Natural killer cell (primary cell): Measurements from ENCODE around the gene SUSD3. TPM values are rescaled to one million over a fixed set of nuclear protein-coding genes. Genes with fewer than 3 reads are reported as not detected.

Experiments used
- ATAC-seq, 3 donors: fragments of 150-1000 bp in 2 of 3; fragments of 200-7000 bp in 1 of 3; cut with Tn5 transposase; 1 replicate in 1 of 3; 2 replicates in 2 of 3; pipeline ENCODE4 v1.10.0; 2021; ENCODE audit warnings: mild to moderate bottlenecking in 2 of 3, moderate library complexity in 2 of 3
- DNase-seq, 2 donors: peaks; one replicate each; pipeline versions ENCODE4 v3.0.0 to v3.0.0-alpha.2; 2013 to 2021; ENCODE audit warnings: mixed read lengths in 1 of 2
- H3K27ac ChIP-seq: one replicate; pipeline ENCODE4 v1.5.1; 2013; ENCODE audit warnings: mild to moderate bottlenecking, low read length
- H3K27me3 ChIP-seq: one replicate; pipeline ENCODE4 v1.6.1; 2013; ENCODE audit warnings: low read length; ENCODE audit not compliant: control insufficient read depth, insufficient read depth
- H3K36me3 ChIP-seq: one replicate; pipeline ENCODE4 v1.6.1; 2013; ENCODE audit warnings: low read length; ENCODE audit not compliant: control insufficient read depth, insufficient read depth
- H3K4me1 ChIP-seq: one replicate; pipeline ENCODE4 v1.6.1; 2013; ENCODE audit warnings: low read length; ENCODE audit not compliant: control insufficient read depth, insufficient read depth
- H3K4me3 ChIP-seq: one replicate; pipeline ENCODE4 v1.5.1; 2013; ENCODE audit warnings: low read length
- H3K9me3 ChIP-seq: one replicate; pipeline ENCODE4 v1.6.1; 2013; ENCODE audit warnings: low read length; ENCODE audit not compliant: control insufficient read depth, insufficient read depth
- H3K27ac Mint-ChIP-seq, 2 donors: one replicate each; pipeline ENCODE4 v1.8.0; 2022; ENCODE audit warnings: mild to moderate bottlenecking in 2 of 2, mixed read lengths in 2 of 2, moderate library complexity in 1 of 2
- H3K27me3 Mint-ChIP-seq, 2 donors: one replicate each; pipeline ENCODE4 v1.8.0; 2022; ENCODE audit warnings: low read depth in 2 of 2, mixed read lengths in 2 of 2
- H3K36me3 Mint-ChIP-seq: one replicate; pipeline ENCODE4 v1.8.0; 2022; ENCODE audit warnings: mixed read lengths
- H3K4me1 Mint-ChIP-seq, 2 donors: one replicate each; pipeline ENCODE4 v1.8.0; 2022; ENCODE audit warnings: mixed read lengths in 2 of 2
- H3K4me3 Mint-ChIP-seq: one replicate; pipeline ENCODE4 v1.8.0; 2022; ENCODE audit warnings: mild to moderate bottlenecking, moderate library complexity, mixed read lengths
- H3K9me3 Mint-ChIP-seq, 2 donors: one replicate each; pipeline ENCODE4 v1.8.0; 2022; ENCODE audit warnings: mixed read lengths in 2 of 2
- WGBS: methylation state at CpG from one replicate; pipeline ENCODE4 v1.1.7; 2013; ENCODE audit warnings: missing lambda C conversion rate; ENCODE audit not compliant: insufficient coverage; 5-methylcytosine and 5-hydroxymethylcytosine counted together
- intact Hi-C: fragments of 100-400 bp; cut with micrococcal nuclease; formaldehyde crosslinking; loops from one replicate; pipeline ENCODE4 v1.14.2; 2022
- total RNA-seq, 4 donors: library from RNA; stranded (reverse); fragments of 120-200 nt in 1 of 4; gene quantifications; one replicate each; pipeline versions ENCODE4 v1.2.3 to v1.2.4, GENCODE V29; 2013 to 2022
- TF ChIP-seq, protein P1 (sequence below): fragments of 200-600 bp; IDR thresholded peaks from one replicate; pipeline ENCODE4 v1.8.0; 2022; ENCODE audit warnings: antibody characterized with exemption

SUSD3 gene
- total RNA-seq, 3 donors from 2014 or later (not counting 1 experiment from before 2014, with no cell fraction given) = 1.2 to 2.1 (median 1.8) TPM

DNA sequence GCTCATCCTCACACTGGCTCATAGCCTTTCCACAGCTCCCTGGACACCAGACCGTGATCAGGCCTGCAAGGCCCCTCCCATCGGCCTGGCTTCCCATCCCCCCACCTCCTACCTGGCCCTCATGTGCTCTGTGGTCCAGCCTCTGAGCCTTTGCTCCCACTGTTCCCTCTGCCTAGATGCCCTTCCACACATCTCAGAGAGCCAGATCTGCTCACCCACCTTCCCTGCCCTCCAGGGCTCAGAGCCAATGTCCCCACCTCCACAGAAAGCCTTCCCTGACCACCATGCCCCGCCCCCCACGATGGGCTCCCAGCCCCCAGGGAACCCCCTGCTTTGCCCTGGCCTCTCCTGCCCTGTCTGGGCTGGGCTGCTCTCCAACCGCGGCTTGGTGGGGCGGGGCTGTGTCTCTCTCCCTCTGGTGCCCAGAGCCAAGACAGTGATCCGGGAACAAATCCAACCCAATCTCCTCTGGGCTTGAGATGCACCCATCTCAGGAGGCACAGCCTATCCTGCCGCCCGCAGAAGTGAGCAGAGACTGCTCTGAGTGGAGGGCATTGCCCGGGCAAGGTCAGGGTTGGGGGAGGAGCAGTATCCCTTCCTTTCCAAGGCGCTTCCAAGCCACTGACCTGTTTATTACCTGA lies 73.9 kb downstream of the SUSD3 start:
- DNase-seq (no peak), ATAC-seq (no peak)
- Histone ChIP-seq H3K4me1 (peaks cover 55% of the 10 kb centered on the region), H3K9me3 (no peaks in the 10 kb centered on the region), H3K36me3 (no peaks in the 10 kb centered on the region), H3K4me3 (no peak overlapping the region), H3K27me3 (no peaks in the 10 kb centered on the region), H3K27ac (no peak overlapping the region)
- Mint-ChIP-seq H3K4me1 (peaks cover 28 to 30% of the 10 kb centered on the region in 2 donors), H3K36me3 (no peaks in the 10 kb centered on the region), H3K4me3 (peak overlapping the region; percentile 82), H3K27me3 (peaks cover 0 to 5% of the 10 kb centered on the region in 2 donors), H3K27ac (peak overlapping the region; percentile 90 to 97), H3K9me3 (no peaks in the 10 kb centered on the region)
- 73% methylated on average over 12 of the region's 12 CpGs for WGBS
- TF ChIP-seq, protein P1, sequence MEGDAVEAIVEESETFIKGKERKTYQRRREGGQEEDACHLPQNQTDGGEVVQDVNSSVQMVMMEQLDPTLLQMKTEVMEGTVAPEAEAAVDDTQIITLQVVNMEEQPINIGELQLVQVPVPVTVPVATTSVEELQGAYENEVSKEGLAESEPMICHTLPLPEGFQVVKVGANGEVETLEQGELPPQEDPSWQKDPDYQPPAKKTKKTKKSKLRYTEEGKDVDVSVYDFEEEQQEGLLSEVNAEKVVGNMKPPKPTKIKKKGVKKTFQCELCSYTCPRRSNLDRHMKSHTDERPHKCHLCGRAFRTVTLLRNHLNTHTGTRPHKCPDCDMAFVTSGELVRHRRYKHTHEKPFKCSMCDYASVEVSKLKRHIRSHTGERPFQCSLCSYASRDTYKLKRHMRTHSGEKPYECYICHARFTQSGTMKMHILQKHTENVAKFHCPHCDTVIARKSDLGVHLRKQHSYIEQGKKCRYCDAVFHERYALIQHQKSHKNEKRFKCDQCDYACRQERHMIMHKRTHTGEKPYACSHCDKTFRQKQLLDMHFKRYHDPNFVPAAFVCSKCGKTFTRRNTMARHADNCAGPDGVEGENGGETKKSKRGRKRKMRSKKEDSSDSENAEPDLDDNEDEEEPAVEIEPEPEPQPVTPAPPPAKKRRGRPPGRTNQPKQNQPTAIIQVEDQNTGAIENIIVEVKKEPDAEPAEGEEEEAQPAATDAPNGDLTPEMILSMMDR = no peak
- intact Hi-C loops = loop anchor here (5.0 to 10.0 kb wide), 2 partner anchors 35 to 322 kb away; partner anchors contain the start of genes CARD19, FAM120A and FAM120AOS

DNA sequence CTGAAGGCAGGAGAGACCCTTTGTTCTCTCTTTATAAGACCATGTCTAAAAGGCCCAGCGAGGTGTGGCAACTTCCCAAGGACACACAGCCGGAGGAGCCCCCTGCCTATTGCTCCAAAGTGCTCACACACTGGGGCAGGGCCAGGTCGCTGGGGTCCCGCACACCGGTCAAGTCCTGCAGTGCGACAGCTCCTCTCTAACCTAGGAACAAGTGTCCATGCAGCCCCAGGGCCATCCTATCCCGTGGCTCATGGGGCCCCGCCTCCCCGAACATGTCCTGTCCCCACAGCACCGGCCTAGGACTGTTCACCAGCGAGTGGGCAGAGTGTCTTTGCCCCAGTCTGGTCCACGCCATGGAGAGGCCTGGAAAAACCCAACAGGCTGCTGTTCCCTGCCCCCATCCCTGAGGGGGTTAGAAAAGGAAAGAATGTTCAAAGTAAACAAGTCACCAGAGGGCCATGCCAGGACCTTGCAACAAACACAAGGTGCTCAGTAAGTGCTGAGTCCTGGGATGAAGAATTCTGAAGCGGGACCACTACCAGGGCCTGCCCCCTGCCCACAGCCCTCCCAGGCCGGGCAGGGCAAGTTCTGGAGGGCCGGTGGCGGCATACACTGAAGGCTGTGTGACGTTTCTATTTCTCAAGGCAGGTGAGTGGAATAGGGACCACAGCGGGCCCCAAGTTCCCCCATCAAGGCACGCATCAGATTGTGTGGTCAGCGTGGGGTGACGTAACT lies 74.6 kb downstream of the SUSD3 start:
- peaks cover 28% of the 10 kb centered on the region in 2 donors for H3K4me1 Mint-ChIP-seq
- WGBS = 49% methylated on average over 21 of the region's 21 CpGs
- peak overlapping the region; percentile 90 to 97 for H3K27ac Mint-ChIP-seq

DNA sequence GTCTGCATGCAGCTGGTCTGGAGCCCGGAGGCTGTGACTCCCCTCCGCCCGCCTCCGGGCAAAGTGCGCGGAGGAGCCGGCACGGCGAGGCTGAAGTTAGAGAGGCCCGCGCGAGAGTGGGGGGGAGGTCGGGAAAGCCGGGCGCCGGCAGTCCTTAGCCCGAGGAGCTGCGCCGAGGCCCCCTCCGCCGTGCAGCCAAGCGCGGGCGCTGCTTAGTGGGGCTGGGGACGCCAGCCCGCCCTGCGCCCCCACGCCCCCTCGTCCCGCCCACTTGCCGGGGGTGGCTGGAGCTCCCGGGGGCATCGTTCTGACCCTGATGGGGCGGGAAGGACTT lies 75.1 kb downstream of the SUSD3 start:
- H3K4me1 Mint-ChIP-seq = peaks cover 29 to 31% of the 10 kb centered on the region in 2 donors

More for the DNA sequence above, 74.6 kb downstream of the SUSD3 start:
- DNase-seq = peak in 1 of 2 donors; percentile 80
- intact Hi-C loops = loop anchor here (5.0 to 10.0 kb wide), 2 partner anchors 36 to 322 kb away; partner anchors contain the start of genes CARD19, FAM120A and FAM120AOS
- TF ChIP-seq, protein P1 = no peak
- no peaks in the 10 kb centered on the region for H3K36me3 Mint-ChIP-seq
- Histone ChIP-seq H3K4me3 (peak overlapping the region; percentile 89), H3K27ac (peak overlapping the region; percentile 89), H3K36me3 (no peaks in the 10 kb centered on the region), H3K27me3 (no peaks in the 10 kb centered on the region), H3K9me3 (no peaks in the 10 kb centered on the region), H3K4me1 (peaks cover 50% of the 10 kb centered on the region)
- peaks cover 0 to 5% of the 10 kb centered on the region in 2 donors for H3K27me3 Mint-ChIP-seq
- no peaks in the 10 kb centered on the region for H3K9me3 Mint-ChIP-seq
- peak; percentile 40 to 62 (median 45) for ATAC-seq
- peak overlapping the region; percentile 82 for H3K4me3 Mint-ChIP-seq

More for the DNA sequence above, 75.1 kb downstream of the SUSD3 start:
- Histone ChIP-seq H3K9me3 (peaks cover 3% of the 10 kb centered on the region), H3K36me3 (no peaks in the 10 kb centered on the region), H3K4me3 (peak overlapping the region; percentile 89), H3K27ac (peak overlapping the region; percentile 89), H3K27me3 (no peaks in the 10 kb centered on the region), H3K4me1 (peaks cover 46% of the 10 kb centered on the region)
- Mint-ChIP-seq H3K4me3 (peak overlapping the region; percentile 84), H3K9me3 (no peaks in the 10 kb centered on the region), H3K36me3 (no peaks in the 10 kb centered on the region), H3K27ac (peak overlapping the region; percentile 90 to 97), H3K27me3 (peaks cover 0 to 5% of the 10 kb centered on the region in 2 donors)
- peak in 1 of 2 donors; percentile 65 for DNase-seq
- intact Hi-C loops = loop anchor here (5.0 to 10.0 kb wide), 2 partner anchors 36 to 321 kb away; partner anchors contain the start of genes CARD19, FAM120A and FAM120AOS
- WGBS = under 1% methylated on average over 34 of the region's 34 CpGs
- no peak for ATAC-seq
- TF ChIP-seq, protein P1 = no peak
